GM10248 (cell line): Measurements from ENCODE around the gene ZC3H6.
"Not testable (repeated sequence)": the region's sequence is repeated elsewhere in the genome, so short reads cannot be mapped to it uniquely, and the experiment has no call there.

Source experiments
- CTCF ChIA-PET: fragments of 300-600 bp; sonication (Branson Sonifier 250); formaldehyde crosslinking; extraction: SDS; loops from one replicate; lab custom pipeline; 2021; ENCODE audit warnings: antibody characterized with exemption; lab: Yijun Ruan, JAX
- POLR2A ChIA-PET: fragments of 350-650 bp; sonication (Branson Sonifier 250); formaldehyde crosslinking; extraction: SDS; loops from one replicate; lab custom pipeline; 2020; ENCODE audit warnings: antibody characterized with exemption; lab: Yijun Ruan, JAX
- DNase-seq: peaks from one replicate; pipeline ENCODE4 v3.0.0; 2012; ENCODE audit errors: extremely low spot score
- TF ChIP-seq, protein P1 (sequence below): IDR thresholded peaks from 2 replicates; pipeline ENCODE4 v1.5.1; 2012; ENCODE audit warnings: mild to moderate bottlenecking, low read depth; ENCODE audit errors: extremely low read depth, missing control alignments, control extremely low read depth

The ZC3H6 gene

DNA sequence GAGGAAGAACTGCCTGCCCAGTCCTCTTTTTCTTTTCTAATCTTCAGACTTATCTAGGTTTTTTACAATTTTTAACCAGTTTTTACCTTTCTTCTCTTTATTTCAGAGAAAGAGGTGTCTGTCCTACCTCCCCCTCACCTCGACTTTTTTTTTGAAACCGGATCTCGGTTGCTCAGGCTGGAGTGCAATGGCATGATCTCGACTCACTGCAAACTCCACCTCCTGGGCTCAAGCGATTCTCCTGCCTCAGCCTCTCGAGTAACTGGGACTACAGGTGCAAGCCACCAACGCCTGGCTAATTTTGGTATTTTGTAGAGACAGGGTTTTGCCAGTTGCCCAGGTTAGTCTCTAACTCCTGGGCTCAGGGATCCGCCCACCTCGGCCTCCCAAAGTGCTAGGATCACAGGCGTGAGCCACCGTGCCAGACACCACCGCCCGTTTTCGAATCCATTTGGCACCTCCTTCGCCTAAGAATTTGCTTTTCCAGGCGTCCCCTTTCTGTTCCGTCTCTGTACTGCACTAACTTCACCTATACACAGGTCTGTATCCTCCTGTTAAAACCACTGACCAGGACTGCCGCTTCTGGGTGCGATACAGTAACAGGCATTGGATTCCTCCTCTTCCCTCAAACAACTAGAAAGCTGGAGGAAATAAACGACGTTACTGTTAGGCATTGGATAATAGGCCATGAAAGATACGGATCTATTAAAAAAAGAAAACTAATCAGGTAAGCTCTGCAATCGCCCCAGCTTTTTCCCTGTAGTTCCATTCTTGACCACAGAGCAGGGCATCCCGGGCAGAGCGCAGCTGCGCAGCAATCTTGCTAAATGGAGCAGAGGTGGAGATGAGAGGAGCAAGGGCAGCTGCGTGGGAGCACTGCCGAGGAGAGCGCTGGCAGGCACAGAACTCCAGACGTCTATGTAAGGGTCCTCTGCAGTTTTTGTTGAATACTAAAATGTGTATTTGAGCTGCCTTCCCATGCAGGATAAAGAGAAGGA lies 69.9 kb downstream of the ZC3H6 start:
- no peak for DNase-seq
- CTCF ChIA-PET = no interaction called here
- POLR2A ChIA-PET = no interaction called here
- TF ChIP-seq, protein P1, sequence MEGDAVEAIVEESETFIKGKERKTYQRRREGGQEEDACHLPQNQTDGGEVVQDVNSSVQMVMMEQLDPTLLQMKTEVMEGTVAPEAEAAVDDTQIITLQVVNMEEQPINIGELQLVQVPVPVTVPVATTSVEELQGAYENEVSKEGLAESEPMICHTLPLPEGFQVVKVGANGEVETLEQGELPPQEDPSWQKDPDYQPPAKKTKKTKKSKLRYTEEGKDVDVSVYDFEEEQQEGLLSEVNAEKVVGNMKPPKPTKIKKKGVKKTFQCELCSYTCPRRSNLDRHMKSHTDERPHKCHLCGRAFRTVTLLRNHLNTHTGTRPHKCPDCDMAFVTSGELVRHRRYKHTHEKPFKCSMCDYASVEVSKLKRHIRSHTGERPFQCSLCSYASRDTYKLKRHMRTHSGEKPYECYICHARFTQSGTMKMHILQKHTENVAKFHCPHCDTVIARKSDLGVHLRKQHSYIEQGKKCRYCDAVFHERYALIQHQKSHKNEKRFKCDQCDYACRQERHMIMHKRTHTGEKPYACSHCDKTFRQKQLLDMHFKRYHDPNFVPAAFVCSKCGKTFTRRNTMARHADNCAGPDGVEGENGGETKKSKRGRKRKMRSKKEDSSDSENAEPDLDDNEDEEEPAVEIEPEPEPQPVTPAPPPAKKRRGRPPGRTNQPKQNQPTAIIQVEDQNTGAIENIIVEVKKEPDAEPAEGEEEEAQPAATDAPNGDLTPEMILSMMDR = no peak

DNA sequence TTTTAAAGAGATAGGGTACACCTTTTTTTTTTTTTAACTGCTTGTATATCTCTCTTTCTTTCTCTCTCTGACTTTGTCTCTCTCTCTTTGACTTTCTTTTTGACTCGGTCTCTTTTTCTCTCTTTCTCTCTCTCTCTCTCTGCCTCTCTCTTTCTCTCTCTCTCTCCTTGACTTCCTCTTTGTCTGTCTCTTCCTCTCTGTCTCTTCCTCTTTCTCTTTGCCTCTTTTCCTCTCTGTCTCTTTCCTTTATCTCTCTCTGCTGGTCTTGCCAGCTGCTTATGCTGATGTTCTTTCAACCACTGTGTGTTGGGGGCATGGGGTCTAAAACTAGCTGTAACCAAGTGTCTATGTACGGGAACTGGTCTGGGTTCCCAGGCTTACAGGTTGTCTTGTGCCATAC lies 76.9 kb downstream of the ZC3H6 start:
- DNase-seq, CTCF ChIA-PET, POLR2A ChIA-PET: not testable (repeated sequence)

DNA sequence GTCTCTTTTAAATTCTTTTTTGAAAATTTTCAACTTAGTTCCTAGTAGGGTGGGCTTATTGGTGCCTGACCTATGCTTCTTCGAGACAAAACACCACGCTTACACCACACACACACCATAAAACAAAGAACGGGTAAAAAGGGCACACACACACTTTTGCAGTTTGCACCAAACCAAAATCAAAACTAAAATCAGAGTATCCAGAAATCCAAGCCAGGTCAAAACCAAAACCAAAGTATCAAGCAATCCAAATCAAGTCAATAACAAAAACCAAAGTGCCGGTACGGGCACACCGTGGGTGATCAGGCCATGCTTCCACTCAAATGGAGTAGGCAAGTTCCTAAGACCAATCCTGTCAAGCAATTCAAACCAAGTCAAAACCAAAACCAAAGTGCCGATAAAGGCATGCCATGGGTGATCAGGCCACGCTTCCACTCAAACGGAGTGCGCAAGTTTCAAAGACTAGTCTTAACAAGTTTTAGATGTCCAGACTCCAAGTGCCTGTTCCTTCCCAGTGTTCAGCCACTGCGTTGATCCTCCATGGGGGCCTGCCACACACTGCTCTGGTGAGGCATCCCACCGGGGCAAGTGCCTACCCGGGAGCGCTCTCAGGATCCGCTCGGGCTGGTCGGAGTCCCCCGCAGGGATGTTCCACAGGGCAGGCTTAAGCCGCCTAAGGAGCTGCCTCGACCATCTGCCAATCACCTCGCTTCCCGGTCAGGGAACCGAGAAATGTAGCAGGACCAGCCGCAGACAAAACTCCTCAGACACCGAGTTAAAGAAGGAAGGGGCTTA lies 77.6 kb downstream of the ZC3H6 start:
- DNase-seq, POLR2A ChIA-PET, CTCF ChIA-PET: not testable (repeated sequence)

DNA sequence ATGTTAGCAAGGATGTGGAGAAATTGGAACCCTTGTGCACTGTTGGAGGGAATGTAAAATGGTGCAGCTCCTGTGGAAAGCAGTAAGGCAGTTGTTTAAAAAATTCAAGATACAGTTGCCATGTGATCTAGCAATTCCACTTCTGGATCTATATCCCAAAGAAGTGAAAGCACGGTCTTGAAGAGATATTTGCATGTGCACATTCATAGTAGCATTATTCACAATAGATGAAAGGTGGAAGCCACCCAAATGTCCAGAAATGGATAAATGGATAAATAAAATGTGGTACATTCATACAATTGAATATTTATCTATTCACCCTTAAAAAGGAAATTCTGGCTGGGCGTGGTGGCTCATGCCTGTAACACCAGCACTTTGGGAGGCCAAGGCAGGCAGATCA lies 78.9 kb downstream of the ZC3H6 start:
- POLR2A ChIA-PET, CTCF ChIA-PET, DNase-seq: not testable (repeated sequence)

DNA sequence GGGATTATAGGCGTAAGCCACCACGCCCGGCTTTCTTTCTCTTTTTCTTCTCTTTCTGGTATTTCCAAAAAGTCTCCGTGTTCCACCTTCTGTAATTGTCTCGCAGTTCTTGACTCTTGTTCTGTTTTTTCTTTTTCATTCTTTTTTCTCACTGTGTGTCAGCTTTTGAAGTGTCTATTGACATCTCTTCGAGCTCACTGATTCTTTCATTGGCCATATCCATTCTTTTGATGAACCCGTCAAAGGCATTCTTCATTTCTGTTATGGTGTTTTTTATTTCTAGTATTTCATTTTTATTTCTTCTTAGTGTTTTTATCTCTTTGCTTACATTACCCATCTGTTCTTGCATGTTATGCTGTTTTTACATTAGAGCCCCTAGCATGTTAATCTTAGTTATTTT lies 84.7 kb downstream of the ZC3H6 start:
- CTCF ChIA-PET, DNase-seq, POLR2A ChIA-PET: not testable (repeated sequence)
